H9 (cell line): Measurements from ENCODE around the gene CEP63. TPM values are rescaled to one million over a fixed set of nuclear protein-coding genes. Genes with fewer than 3 reads are reported as not detected.

Experiments
- DNase-seq: peaks from one replicate; pipeline ENCODE4 v3.0.0-alpha.2; 2017
- H2AFZ ChIP-seq: one replicate; pipeline ENCODE4 v1.6.1; 2013; ENCODE audit warnings: mild to moderate bottlenecking, low read length, control low read depth, moderate library complexity
- H2AK5ac ChIP-seq: 2 replicates; pipeline ENCODE4 v1.6.1; 2013; ENCODE audit warnings: low read length, control low read depth, mixed read lengths; ENCODE audit not compliant: insufficient read length
- H2BK120ac ChIP-seq: one replicate; pipeline ENCODE4 v1.6.1; 2013; ENCODE audit warnings: low read depth, mild to moderate bottlenecking, low read length, control low read depth, inconsistent platforms; ENCODE audit not compliant: poor library complexity, severe bottlenecking
- H2BK12ac ChIP-seq: 2 replicates; pipeline ENCODE4 v1.6.1; 2013; ENCODE audit warnings: low read length, control low read depth, mixed read lengths, low read depth; ENCODE audit not compliant: insufficient read length
- H2BK15ac ChIP-seq: 2 replicates; pipeline ENCODE4 v1.6.1; 2013; ENCODE audit warnings: low read depth, low read length, control low read depth
- H2BK20ac ChIP-seq: one replicate; pipeline ENCODE4 v1.6.1; 2013; ENCODE audit warnings: low read depth, mild to moderate bottlenecking, low read length, control low read depth, inconsistent platforms; ENCODE audit not compliant: poor library complexity, severe bottlenecking
- H2BK5ac ChIP-seq: 2 replicates; pipeline ENCODE4 v1.6.1; 2013; ENCODE audit warnings: low read length, control low read depth, mixed read lengths; ENCODE audit not compliant: insufficient read length
- H3K14ac ChIP-seq: 2 replicates; pipeline ENCODE4 v1.6.1; 2013; ENCODE audit warnings: low read length, control low read depth; ENCODE audit not compliant: insufficient read depth
- H3K18ac ChIP-seq: 2 replicates; pipeline ENCODE4 v1.6.1; 2013; ENCODE audit warnings: low read depth, mild to moderate bottlenecking, mixed read lengths, low read length, control low read depth; ENCODE audit not compliant: insufficient read length
- H3K23ac ChIP-seq: 2 replicates; pipeline ENCODE4 v1.6.1; 2013; ENCODE audit warnings: low read length, control low read depth, mixed read lengths, low read depth; ENCODE audit not compliant: insufficient read length
- H3K23me2 ChIP-seq: 2 replicates; pipeline ENCODE4 v1.6.1; 2013; ENCODE audit warnings: low read depth, mild to moderate bottlenecking, mixed read lengths, low read length, control low read depth; ENCODE audit not compliant: insufficient read length, poor library complexity, severe bottlenecking
- H3K27ac ChIP-seq: 2 replicates; pipeline ENCODE4 v1.5.1; 2013; ENCODE audit warnings: low read length, control low read depth, mixed read lengths, low read depth; ENCODE audit not compliant: insufficient read length
- H3K27me3 ChIP-seq: 2 replicates; pipeline ENCODE4 v1.6.1; 2013; ENCODE audit warnings: low read length, control low read depth, inconsistent platforms; ENCODE audit not compliant: insufficient read depth
- H3K4ac ChIP-seq: 2 replicates; pipeline ENCODE4 v1.6.1; 2013; ENCODE audit warnings: low read depth, mild to moderate bottlenecking, control low read depth, inconsistent platforms, low read length, moderate library complexity
- H3K4me1 ChIP-seq: 2 replicates; pipeline ENCODE4 v1.6.1; 2013; ENCODE audit warnings: low read length, control low read depth, inconsistent platforms; ENCODE audit not compliant: insufficient read depth
- H3K4me2 ChIP-seq: 2 replicates; pipeline ENCODE4 v1.6.1; 2013; ENCODE audit warnings: low read length, control low read depth, mixed read lengths; ENCODE audit not compliant: insufficient read length, insufficient read depth
- H3K56ac ChIP-seq: 2 replicates; pipeline ENCODE4 v1.6.1; 2013; ENCODE audit warnings: low read depth, mild to moderate bottlenecking, mixed read lengths, low read length, control low read depth; ENCODE audit not compliant: insufficient read length
- H3K79me1 ChIP-seq: 2 replicates; pipeline ENCODE4 v1.6.1; 2013; ENCODE audit warnings: low read depth, mild to moderate bottlenecking, moderate library complexity, low read length, control low read depth, inconsistent platforms; ENCODE audit not compliant: insufficient read depth, poor library complexity, severe bottlenecking
- H3K79me2 ChIP-seq: 2 replicates; pipeline ENCODE4 v1.6.1; 2013; ENCODE audit warnings: low read length, control low read depth, inconsistent platforms; ENCODE audit not compliant: insufficient read depth
- H3K9ac ChIP-seq: 2 replicates; pipeline ENCODE4 v1.6.1; 2013; ENCODE audit warnings: low read length, control low read depth, mixed read lengths; ENCODE audit not compliant: insufficient read length; ENCODE audit errors: extremely low read depth
- H3K9me3 ChIP-seq: one replicate; pipeline ENCODE4 v1.6.1; 2013; ENCODE audit warnings: low read depth, low read length, inconsistent platforms; ENCODE audit not compliant: control insufficient read depth
- H3T11ph ChIP-seq: one replicate; pipeline ENCODE4 v1.6.1; 2013; ENCODE audit warnings: mild to moderate bottlenecking, low read length, control low read depth, inconsistent platforms
- H4K20me1 ChIP-seq: one replicate; pipeline ENCODE4 v1.6.1; 2013; ENCODE audit not compliant: control insufficient read depth, insufficient read length, insufficient read depth
- H4K5ac ChIP-seq: 2 replicates; pipeline ENCODE4 v1.6.1; 2013; ENCODE audit warnings: low read depth, mild to moderate bottlenecking, mixed read lengths, low read length, control low read depth; ENCODE audit not compliant: insufficient read length
- H4K8ac ChIP-seq: replicated peaks from 2 replicates; pipeline ENCODE4 v1.6.1; 2013; ENCODE audit warnings: low read length, control low read depth, mixed read lengths, low read depth; ENCODE audit not compliant: insufficient read length
- H4K91ac ChIP-seq: 2 replicates; pipeline ENCODE4 v1.6.1; 2013; ENCODE audit warnings: low read depth, mild to moderate bottlenecking, moderate library complexity, mixed read lengths, low read length, control low read depth; ENCODE audit not compliant: insufficient read length
- H3K27ac Mint-ChIP-seq, 3 experiments: 2 replicates in 2 of 3; 3 replicates in 1 of 3; pipeline ENCODE4 v1.8.0; 2020 to 2021; ENCODE audit warnings: mixed read lengths in 3 of 3, mild to moderate bottlenecking in 1 of 3, moderate library complexity in 1 of 3
- H3K27me3 Mint-ChIP-seq: 2 replicates; pipeline ENCODE4 v1.8.0; 2021; ENCODE audit warnings: low read depth, mild to moderate bottlenecking, moderate library complexity, mixed read lengths
- H3K36me3 Mint-ChIP-seq, 3 experiments: 2 replicates in 2 of 3; 3 replicates in 1 of 3; pipeline ENCODE4 v1.8.0; 2020 to 2021; ENCODE audit warnings: low read depth in 3 of 3, mixed read lengths in 3 of 3; ENCODE audit not compliant: insufficient read depth in 1 of 3
- H3K4me1 Mint-ChIP-seq, 2 experiments: 2 replicates each; pipeline ENCODE4 v1.8.0; 2020; ENCODE audit warnings: mixed read lengths in 2 of 2
- H3K4me3 Mint-ChIP-seq, 2 experiments: 2 replicates in 1 of 2; 3 replicates in 1 of 2; pipeline ENCODE4 v1.8.0; 2020 to 2021; ENCODE audit warnings: mild to moderate bottlenecking in 2 of 2, mixed read lengths in 2 of 2, moderate library complexity in 1 of 2
- H3K9me3 Mint-ChIP-seq, 2 experiments: 2 replicates in 1 of 2; 3 replicates in 1 of 2; pipeline ENCODE4 v1.8.0; 2020; ENCODE audit warnings: mild to moderate bottlenecking in 2 of 2, mixed read lengths in 2 of 2, moderate library complexity in 1 of 2
- WGBS: extraction: QIAGEN DNeasy Blood & Tissue Kit; methylation state at CpG from one replicate; pipeline ENCODE4 v1.1.7; 2013; ENCODE audit warnings: missing lambda C conversion rate, low lambda C conversion rate, mixed read lengths; ENCODE audit not compliant: insufficient read length; ENCODE audit errors: extremely low coverage; 5-methylcytosine and 5-hydroxymethylcytosine counted together
- total RNA-seq: library from RNA; stranded (reverse); gene quantifications from 2 replicates; pipeline ENCODE4 v1.2.1, GENCODE V29; 2021
- TF ChIP-seq, protein P1 (sequence below): fragments of 200-600 bp; sonication (generic); conservative IDR thresholded peaks from 3 replicates; pipeline ENCODE4 v1.8.0; 2021; ENCODE audit warnings: antibody characterized with exemption, mild to moderate bottlenecking

The CEP63 gene
- total RNA-seq, 1 experiment from 2014 or later = 16.2 TPM

DNA sequence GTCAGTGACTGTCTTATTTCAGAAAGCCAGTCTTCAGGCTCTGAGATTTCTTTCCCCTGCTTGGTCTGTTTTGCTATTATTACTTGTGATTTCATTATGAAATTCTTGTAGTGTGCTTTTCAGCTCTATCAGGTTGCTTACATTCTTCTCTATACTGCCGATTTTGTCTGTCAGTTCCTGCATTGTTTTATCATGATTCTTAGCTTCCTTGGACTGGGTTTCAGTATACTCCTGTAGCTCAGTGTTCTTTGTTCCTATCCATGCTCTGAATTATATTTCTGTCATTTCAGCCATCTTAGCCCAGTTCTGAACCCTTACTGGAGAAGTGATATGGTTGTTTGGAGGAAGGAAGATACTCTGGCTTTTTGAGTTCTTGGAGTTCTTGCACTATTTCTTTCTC, 40.5 kb downstream of the CEP63 start:
- Histone ChIP-seq H3K4ac (no peak overlapping the region), H3K23ac (no peak overlapping the region), H3K27me3 (no peaks in the 10 kb centered on the region), H2AFZ (no peak overlapping the region), H3K4me1 (peaks cover 3% of the 10 kb centered on the region; the same call in 1 of the 2 replicates), H3K23me2 (no peaks in the 10 kb centered on the region), H3K4me2 (no peak overlapping the region), H3K18ac (no peak overlapping the region), H3K9ac (no peak overlapping the region), H3K27ac (no peak overlapping the region), H4K8ac (no peak overlapping the region), H4K91ac (no peak overlapping the region), H2BK120ac (no peak overlapping the region), H3K79me2 (no peaks in the 10 kb centered on the region; the same call in 1 of the 2 replicates), H3K9me3 (no peaks in the 10 kb centered on the region), H3K79me1 (no peaks in the 10 kb centered on the region), H4K20me1 (no peaks in the 10 kb centered on the region), H3K14ac (no peak overlapping the region), H2BK15ac (no peak overlapping the region), H2AK5ac (no peak overlapping the region), H2BK12ac (no peak overlapping the region), H3K56ac (no peak overlapping the region), H3T11ph (no peak overlapping the region), H2BK20ac (no peak overlapping the region), H2BK5ac (no peak overlapping the region), H4K5ac (no peak overlapping the region)
- no peak for DNase-seq
- Mint-ChIP-seq H3K4me1 (peaks cover 2 to 6% of the 10 kb centered on the region in 2 experiments), H3K27ac (no peak overlapping the region; a peak in 1 of 7 replicates), H3K4me3 (no peak overlapping the region), H3K36me3 (peaks cover 37 to 46% (median 39%) of the 10 kb centered on the region in 3 experiments), H3K9me3 (peaks cover 35 to 40% of the 10 kb centered on the region in 2 experiments), H3K27me3 (peaks cover 3% of the 10 kb centered on the region; the same call in 1 of the 2 replicates)
- TF ChIP-seq, protein P1, sequence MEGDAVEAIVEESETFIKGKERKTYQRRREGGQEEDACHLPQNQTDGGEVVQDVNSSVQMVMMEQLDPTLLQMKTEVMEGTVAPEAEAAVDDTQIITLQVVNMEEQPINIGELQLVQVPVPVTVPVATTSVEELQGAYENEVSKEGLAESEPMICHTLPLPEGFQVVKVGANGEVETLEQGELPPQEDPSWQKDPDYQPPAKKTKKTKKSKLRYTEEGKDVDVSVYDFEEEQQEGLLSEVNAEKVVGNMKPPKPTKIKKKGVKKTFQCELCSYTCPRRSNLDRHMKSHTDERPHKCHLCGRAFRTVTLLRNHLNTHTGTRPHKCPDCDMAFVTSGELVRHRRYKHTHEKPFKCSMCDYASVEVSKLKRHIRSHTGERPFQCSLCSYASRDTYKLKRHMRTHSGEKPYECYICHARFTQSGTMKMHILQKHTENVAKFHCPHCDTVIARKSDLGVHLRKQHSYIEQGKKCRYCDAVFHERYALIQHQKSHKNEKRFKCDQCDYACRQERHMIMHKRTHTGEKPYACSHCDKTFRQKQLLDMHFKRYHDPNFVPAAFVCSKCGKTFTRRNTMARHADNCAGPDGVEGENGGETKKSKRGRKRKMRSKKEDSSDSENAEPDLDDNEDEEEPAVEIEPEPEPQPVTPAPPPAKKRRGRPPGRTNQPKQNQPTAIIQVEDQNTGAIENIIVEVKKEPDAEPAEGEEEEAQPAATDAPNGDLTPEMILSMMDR = no peak
- WGBS = no CpG with 5 or more reads among the region's 1 CpG
